Caco-2 (cell line): ENCODE measurements around the gene HNRNPUL1. TPM values are rescaled to one million over a fixed set of nuclear protein-coding genes. Genes with fewer than 3 reads are reported as not detected.

Source experiments
- BruUV-seq: library from RNA; stranded (reverse); fragments of 400-500 nt; replicated peaks from 2 replicates; lab custom pipeline; 2021; lab: Mats Ljungman, UMichigan
- CTCF ChIA-PET: fragments of 300-600 bp; sonication (Branson Sonifier 250); formaldehyde crosslinking; loops from one replicate; lab custom pipeline; 2022; ENCODE audit warnings: antibody characterized with exemption; lab: Charles Lee
- POLR2A ChIA-PET: fragments of 300-600 bp; sonication (Branson Sonifier 250); formaldehyde crosslinking; loops from one replicate; lab custom pipeline; 2022; ENCODE audit warnings: antibody characterized with exemption; lab: Charles Lee
- DNase-seq, 2 experiments: peaks; one replicate each; pipeline versions ENCODE4 v3.0.0 to v3.0.0-alpha.2; 2020 to 2022
- H3K27me3 ChIP-seq: replicated peaks from 2 replicates; pipeline ENCODE4 v1.6.0; 2011; ENCODE audit warnings: low read length; ENCODE audit not compliant: control insufficient read depth, insufficient read depth
- H3K36me3 ChIP-seq: 2 replicates; pipeline ENCODE4 v1.5.1; 2011; ENCODE audit warnings: low read length; ENCODE audit not compliant: control insufficient read depth, insufficient read depth
- H3K4me1 ChIP-seq: fragments of 250-450 bp; sonication (Bioruptor Pico); 2 replicates; pipeline ENCODE4 v1.5.1; 2020; ENCODE audit warnings: mild to moderate bottlenecking
- H3K4me3 ChIP-seq: 2 replicates; pipeline ENCODE4 v1.5.1; 2011; ENCODE audit warnings: low read depth, mild to moderate bottlenecking, control low read depth, low read length
- H3K9me3 ChIP-seq: fragments of 250-450 bp; sonication (Bioruptor Pico); 2 replicates; pipeline ENCODE4 v1.5.1; 2020; ENCODE audit warnings: mild to moderate bottlenecking, moderate library complexity
- H3K27ac Mint-ChIP-seq: one replicate; pipeline ENCODE4 v1.8.0; 2022; ENCODE audit warnings: mixed read lengths; ENCODE audit not compliant: unreplicated experiment
- H3K27me3 Mint-ChIP-seq: one replicate; pipeline ENCODE4 v1.8.0; 2022; ENCODE audit warnings: mixed read lengths; ENCODE audit not compliant: insufficient read depth, unreplicated experiment
- H3K36me3 Mint-ChIP-seq: one replicate; pipeline ENCODE4 v1.8.0; 2022; ENCODE audit warnings: mild to moderate bottlenecking, mixed read lengths; ENCODE audit not compliant: insufficient read depth, unreplicated experiment
- H3K4me1 Mint-ChIP-seq: one replicate; pipeline ENCODE4 v1.8.0; 2022; ENCODE audit warnings: low read depth, mixed read lengths; ENCODE audit not compliant: unreplicated experiment
- H3K4me3 Mint-ChIP-seq: one replicate; pipeline ENCODE4 v1.8.0; 2022; ENCODE audit warnings: mild to moderate bottlenecking, moderate library complexity, mixed read lengths; ENCODE audit not compliant: unreplicated experiment
- H3K9me3 Mint-ChIP-seq: one replicate; pipeline ENCODE4 v1.8.0; 2022; ENCODE audit warnings: mixed read lengths; ENCODE audit not compliant: unreplicated experiment
- CTCF ChIP-seq, 2 experiments: fragments of 200-600 bp in 1 of 2; IDR thresholded peaks; 1 replicate in 1 of 2; 2 replicates in 1 of 2; pipeline versions ENCODE4 v1.5.1 to v1.8.0; 2011 to 2022; ENCODE audit warnings: antibody characterized with exemption in 1 of 2, control low read depth in 1 of 2, inconsistent platforms in 1 of 2, low read depth in 1 of 2, low read length in 1 of 2, mild to moderate bottlenecking in 1 of 2, moderate library complexity in 1 of 2; ENCODE audit not compliant: insufficient read depth in 1 of 2, severe bottlenecking in 1 of 2, unreplicated experiment in 1 of 2
- intact Hi-C: fragments of 100-400 bp; cut with micrococcal nuclease; formaldehyde crosslinking; loops from one replicate; pipeline ENCODE4 v1.10.0; 2022; ENCODE audit not compliant: unreplicated experiment
- total RNA-seq: library from RNA; stranded (reverse); gene quantifications from 2 replicates; pipeline ENCODE4 v1.2.3, GENCODE V29; 2022

Gene HNRNPUL1
- total RNA-seq, 1 experiment from 2014 or later: 322 TPM

GRCh38 chr19:41303954-41304353 is 39.8 kb downstream of the HNRNPUL1 start:
- H3K9me3 Mint-ChIP-seq: no peaks in the 10 kb centered on the region
- peak overlapping the region; percentile 84 for H3K27ac Mint-ChIP-seq
- H3K36me3 Mint-ChIP-seq: peaks cover 98% of the 10 kb centered on the region
- H3K36me3 ChIP-seq: peaks cover 9% of the 10 kb centered on the region
- TF ChIP-seq CTCF (IDR thresholded peaks at IDR 0.05; ENCODE audit: insufficient read depth in 1 of 2, low read depth in 1 of 2, low read length in 1 of 2, severe bottlenecking in 1 of 2, unreplicated experiment in 1 of 2): no peak
- ChIA-PET CTCF (interaction anchor here (0.5 to 1.1 kb wide), 3 partner anchors 41 to 591 kb away, joined by 4 to 5 read pairs (median 5); no protein-coding TSS in a partner anchor), POLR2A (no interaction called here)
- peaks cover 3% of the 10 kb centered on the region; the same call in 1 of the 2 replicates for H3K4me1 ChIP-seq
- BruUV-seq: no TSS peak
- intact Hi-C loops: no loop called here
- H3K27me3 Mint-ChIP-seq: no peaks in the 10 kb centered on the region
- H3K27me3 ChIP-seq: no peaks in the 10 kb centered on the region
- H3K4me1 Mint-ChIP-seq: peaks cover 7% of the 10 kb centered on the region
- no peak overlapping the region for H3K4me3 ChIP-seq
- no peak overlapping the region for H3K4me3 Mint-ChIP-seq
- H3K9me3 ChIP-seq: no peaks in the 10 kb centered on the region
- DNase-seq: no peak

GRCh38 chr19:41304706-41305483 is 40.7 kb downstream of the HNRNPUL1 start:
- Histone ChIP-seq H3K36me3 (peaks cover 8% of the 10 kb centered on the region), H3K4me3 (no peak overlapping the region), H3K4me1 (peaks cover 8% of the 10 kb centered on the region; the same call in 1 of the 2 replicates), H3K9me3 (no peaks in the 10 kb centered on the region), H3K27me3 (no peaks in the 10 kb centered on the region)
- H3K4me1 Mint-ChIP-seq: peaks cover 7% of the 10 kb centered on the region
- no peak for DNase-seq
- BruUV-seq: no TSS peak
- H3K36me3 Mint-ChIP-seq: peaks cover 98% of the 10 kb centered on the region
- no peaks in the 10 kb centered on the region for H3K27me3 Mint-ChIP-seq
- CTCF ChIA-PET: interaction anchor here (0.6 to 1.3 kb wide), 4 partner anchors 41 to 592 kb away, joined by 3 to 5 read pairs (median 4); partner anchors contain the start of gene HNRNPUL1
- H3K9me3 Mint-ChIP-seq: no peaks in the 10 kb centered on the region
- peak overlapping the region; percentile 84 for H3K27ac Mint-ChIP-seq
- POLR2A ChIA-PET: interaction anchor here (0.7 kb wide), 1 partner anchor 128 kb away, joined by 3 read pairs; no protein-coding TSS in a partner anchor
- intact Hi-C loops: no loop called here
- no peak overlapping the region for H3K4me3 Mint-ChIP-seq
- no peak for TF ChIP-seq CTCF (IDR thresholded peaks at IDR 0.05; ENCODE audit: insufficient read depth in 1 of 2, low read depth in 1 of 2, low read length in 1 of 2, severe bottlenecking in 1 of 2, unreplicated experiment in 1 of 2)

GRCh38 chr19:41305927-41306793 is 42.0 kb downstream of the HNRNPUL1 start:
- Mint-ChIP-seq H3K36me3 (peaks cover 96% of the 10 kb centered on the region), H3K27ac (no peak overlapping the region), H3K27me3 (no peaks in the 10 kb centered on the region), H3K9me3 (no peaks in the 10 kb centered on the region), H3K4me1 (peaks cover 7% of the 10 kb centered on the region), H3K4me3 (no peak overlapping the region)
- no peaks in the 10 kb centered on the region for H3K27me3 ChIP-seq
- H3K4me1 ChIP-seq: peaks cover 10% of the 10 kb centered on the region
- TF ChIP-seq CTCF (IDR thresholded peaks at IDR 0.05; ENCODE audit: insufficient read depth in 1 of 2, low read depth in 1 of 2, low read length in 1 of 2, severe bottlenecking in 1 of 2, unreplicated experiment in 1 of 2): no peak
- no peak overlapping the region for H3K4me3 ChIP-seq
- H3K36me3 ChIP-seq: peaks cover 6% of the 10 kb centered on the region
- H3K9me3 ChIP-seq: no peaks in the 10 kb centered on the region
- POLR2A ChIA-PET: no interaction called here
- BruUV-seq: no TSS peak
- DNase-seq: no peak
- intact Hi-C loops: no loop called here
- CTCF ChIA-PET: interaction anchor here (0.5 to 1.2 kb wide), 4 partner anchors 102 to 772 kb away, joined by 3 to 9 read pairs (median 6); no protein-coding TSS in a partner anchor
